DOHH2 (cell line): ENCODE measurements around the gene KCNQ1OT1.
"Not testable (repeated sequence)": the region's sequence is repeated elsewhere in the genome, so short reads cannot be mapped to it uniquely, and the experiment has no call there.

ENCODE experiments used
- H3F3A ChIP-seq: fragments of 200-600 bp; sonication (generic), shearing (Covaris generic); 2 replicates; pipeline ENCODE4 v1.6.0; 2016; ENCODE audit warnings: antibody characterized with exemption, mild to moderate bottlenecking; ENCODE audit not compliant: control insufficient read depth, insufficient read depth
- H3K27ac ChIP-seq: fragments of 200-600 bp; sonication (generic); 2 replicates; pipeline ENCODE4 v1.5.1; 2014; ENCODE audit warnings: low read depth, mild to moderate bottlenecking, low read length, moderate library complexity
- H3K27me3 ChIP-seq: fragments of 200-600 bp; sonication (generic); 2 replicates; pipeline ENCODE4 v1.6.1; 2014; ENCODE audit warnings: mild to moderate bottlenecking, low read length, mixed read lengths; ENCODE audit not compliant: control insufficient read depth
- H3K36me3 ChIP-seq: fragments of 200-600 bp; sonication (generic); 2 replicates; pipeline ENCODE4 v1.6.1; 2014; ENCODE audit warnings: mild to moderate bottlenecking, low read length, moderate library complexity, mixed read lengths; ENCODE audit not compliant: control insufficient read depth
- H3K4me1 ChIP-seq: fragments of 200-600 bp; sonication (generic); 2 replicates; pipeline ENCODE4 v1.6.1; 2014; ENCODE audit warnings: mild to moderate bottlenecking, low read length, mixed read lengths; ENCODE audit not compliant: control insufficient read depth
- H3K4me2 ChIP-seq: fragments of 200-600 bp; sonication (generic); 2 replicates; pipeline ENCODE4 v1.6.0; 2014; ENCODE audit warnings: mild to moderate bottlenecking, low read length, moderate library complexity
- H3K4me3 ChIP-seq: fragments of 200-600 bp; sonication (generic); 2 replicates; pipeline ENCODE4 v1.5.1; 2014; ENCODE audit warnings: mild to moderate bottlenecking, low read length, mixed read lengths
- H3K79me2 ChIP-seq: fragments of 200-600 bp; sonication (generic); 2 replicates; pipeline ENCODE4 v1.6.1; 2014; ENCODE audit warnings: mild to moderate bottlenecking, low read length, mixed read lengths; ENCODE audit not compliant: control insufficient read depth
- H3K9me2 ChIP-seq: fragments of 200-600 bp; sonication (generic); replicated peaks from 2 replicates; pipeline ENCODE4 v1.6.1; 2014; ENCODE audit warnings: mild to moderate bottlenecking, low read length, mixed read lengths; ENCODE audit not compliant: control insufficient read depth
- H3K9me3 ChIP-seq: fragments of 200-600 bp; sonication (generic); 2 replicates; pipeline ENCODE4 v1.6.1; 2014; ENCODE audit warnings: antibody characterized with exemption, low read length, mixed read lengths; ENCODE audit not compliant: control insufficient read depth, insufficient read depth
- H4K20me1 ChIP-seq: fragments of 200-600 bp; sonication (generic); 2 replicates; pipeline ENCODE4 v1.6.0; 2014; ENCODE audit warnings: low read depth, mild to moderate bottlenecking, antibody characterized with exemption, low read length, moderate library complexity; ENCODE audit not compliant: control insufficient read depth, insufficient read depth
- EZH2phosphoT487 ChIP-seq: fragments of 200-600 bp; sonication (generic); IDR thresholded peaks from 2 replicates; pipeline ENCODE4 v1.6.1; 2017; ENCODE audit warnings: borderline replicate concordance, mild to moderate bottlenecking, antibody characterized with exemption, low read length, moderate library complexity, mixed read lengths
- TF ChIP-seq, protein P1 (sequence below): fragments of 200-600 bp; sonication (generic); IDR thresholded peaks from one replicate; pipeline ENCODE4 v1.5.1; 2014; ENCODE audit warnings: antibody characterized with exemption, mild to moderate bottlenecking, low read depth, low read length; ENCODE audit not compliant: poor library complexity, severe bottlenecking

The KCNQ1OT1 gene

DNA sequence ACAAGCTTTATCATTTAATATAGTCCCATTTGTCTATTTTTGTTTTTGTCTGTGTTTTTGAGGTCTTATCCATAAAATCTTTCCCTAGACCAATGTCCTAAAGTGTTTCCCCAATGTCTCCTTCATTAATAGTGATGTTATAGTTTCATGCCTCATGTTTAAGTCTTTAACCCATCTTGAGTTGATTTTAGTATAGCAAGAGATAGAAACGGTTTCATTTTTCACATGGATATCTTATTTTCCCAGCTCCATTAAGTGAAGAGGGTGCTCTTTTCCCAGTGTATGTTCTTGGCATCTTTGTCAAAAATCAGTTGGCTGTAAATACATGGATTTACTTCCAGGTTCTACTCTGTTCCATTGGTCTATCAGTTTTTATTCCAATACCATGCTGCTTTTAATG lies 58.2 kb downstream of the KCNQ1OT1 start:
- no peaks in the 10 kb centered on the region for H3F3A ChIP-seq
- H3K4me3 ChIP-seq: no peak overlapping the region
- no peaks in the 10 kb centered on the region for H4K20me1 ChIP-seq
- no peaks in the 10 kb centered on the region for H3K9me3 ChIP-seq
- no peaks in the 10 kb centered on the region for H3K79me2 ChIP-seq
- H3K4me2 ChIP-seq: no peak overlapping the region
- no peaks in the 10 kb centered on the region for H3K36me3 ChIP-seq
- H3K9me2 ChIP-seq: no peaks in the 10 kb centered on the region
- TF ChIP-seq, protein P1, sequence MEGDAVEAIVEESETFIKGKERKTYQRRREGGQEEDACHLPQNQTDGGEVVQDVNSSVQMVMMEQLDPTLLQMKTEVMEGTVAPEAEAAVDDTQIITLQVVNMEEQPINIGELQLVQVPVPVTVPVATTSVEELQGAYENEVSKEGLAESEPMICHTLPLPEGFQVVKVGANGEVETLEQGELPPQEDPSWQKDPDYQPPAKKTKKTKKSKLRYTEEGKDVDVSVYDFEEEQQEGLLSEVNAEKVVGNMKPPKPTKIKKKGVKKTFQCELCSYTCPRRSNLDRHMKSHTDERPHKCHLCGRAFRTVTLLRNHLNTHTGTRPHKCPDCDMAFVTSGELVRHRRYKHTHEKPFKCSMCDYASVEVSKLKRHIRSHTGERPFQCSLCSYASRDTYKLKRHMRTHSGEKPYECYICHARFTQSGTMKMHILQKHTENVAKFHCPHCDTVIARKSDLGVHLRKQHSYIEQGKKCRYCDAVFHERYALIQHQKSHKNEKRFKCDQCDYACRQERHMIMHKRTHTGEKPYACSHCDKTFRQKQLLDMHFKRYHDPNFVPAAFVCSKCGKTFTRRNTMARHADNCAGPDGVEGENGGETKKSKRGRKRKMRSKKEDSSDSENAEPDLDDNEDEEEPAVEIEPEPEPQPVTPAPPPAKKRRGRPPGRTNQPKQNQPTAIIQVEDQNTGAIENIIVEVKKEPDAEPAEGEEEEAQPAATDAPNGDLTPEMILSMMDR: no peak
- no peak for TF ChIP-seq EZH2phosphoT487
- no peak overlapping the region for H3K27ac ChIP-seq
- no peaks in the 10 kb centered on the region for H3K4me1 ChIP-seq
- H3K27me3 ChIP-seq: 0 out of 2 replicates have a peak, but pooled peaks cover 3% of the 10 kb centered on the region

GRCh38 chr11:2639763-2640162 lies 60.0 kb downstream of the KCNQ1OT1 start:
- H3K4me1 ChIP-seq, H4K20me1 ChIP-seq, H3K9me3 ChIP-seq, H3K36me3 ChIP-seq, H3F3A ChIP-seq, H3K4me3 ChIP-seq, H3K27me3 ChIP-seq, H3K79me2 ChIP-seq, H3K9me2 ChIP-seq, H3K27ac ChIP-seq, H3K4me2 ChIP-seq: not testable (repeated sequence)

DNA sequence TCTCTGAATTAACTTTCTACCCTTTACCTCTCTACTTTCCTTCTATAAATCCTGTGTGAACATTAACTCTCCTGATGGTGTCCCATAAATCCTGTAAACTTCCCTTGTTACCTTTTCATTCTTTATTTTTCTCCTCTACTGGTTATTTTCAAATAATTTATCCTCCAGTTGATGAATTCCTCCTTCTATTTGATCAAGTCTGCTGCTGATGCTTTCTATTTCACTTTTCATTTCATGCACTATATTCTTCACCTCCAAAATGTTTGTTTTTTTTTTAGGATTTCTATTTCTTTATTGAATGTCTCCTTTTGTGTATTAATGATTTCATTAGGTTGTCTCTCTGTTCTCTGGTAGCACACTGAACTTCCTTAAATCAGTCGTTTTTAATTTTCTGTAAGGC lies 68.6 kb downstream of the KCNQ1OT1 start:
- Histone ChIP-seq H3K79me2 (no peaks in the 10 kb centered on the region), H3K27ac (no peak overlapping the region), H3K9me3 (peaks cover 7% of the 10 kb centered on the region; the same call in 1 of the 2 replicates), H3K9me2 (no peaks in the 10 kb centered on the region), H4K20me1 (no peaks in the 10 kb centered on the region), H3K4me1 (no peaks in the 10 kb centered on the region), H3F3A (no peaks in the 10 kb centered on the region), H3K27me3 (0 out of 2 replicates have a peak, but pooled peaks cover under 1% of the 10 kb centered on the region), H3K4me2 (no peak overlapping the region), H3K36me3 (no peaks in the 10 kb centered on the region), H3K4me3 (no peak overlapping the region)
- TF ChIP-seq, protein P1: no peak
- no peak for TF ChIP-seq EZH2phosphoT487

DNA sequence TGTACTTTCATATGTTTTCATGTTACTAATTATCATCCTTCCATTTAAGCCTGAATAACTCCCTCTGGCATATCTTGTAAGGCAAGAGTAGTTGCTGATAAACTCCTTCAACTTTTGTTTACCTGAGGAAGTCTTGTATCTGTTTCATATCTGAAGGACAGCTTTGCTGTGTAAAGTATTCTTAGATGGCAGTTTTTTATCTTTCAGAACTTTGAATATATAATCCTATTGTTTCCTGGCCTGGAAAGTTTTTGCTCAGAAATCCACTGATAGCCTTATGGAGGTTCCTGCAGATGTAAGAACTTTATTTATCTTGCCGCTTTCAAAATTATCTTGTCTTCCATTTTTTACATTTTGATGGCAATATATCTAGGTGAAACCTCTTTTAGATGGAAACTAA lies 69.1 kb downstream of the KCNQ1OT1 start:
- Histone ChIP-seq H3K9me3 (peaks cover 7% of the 10 kb centered on the region; the same call in 1 of the 2 replicates), H4K20me1 (no peaks in the 10 kb centered on the region), H3K27me3 (0 out of 2 replicates have a peak, but pooled peaks cover 2% of the 10 kb centered on the region)

More for the DNA sequence above, 69.1 kb downstream of the KCNQ1OT1 start:
- H3K4me3 ChIP-seq: no peak overlapping the region
- H3K4me1 ChIP-seq: no peaks in the 10 kb centered on the region
- no peaks in the 10 kb centered on the region for H3F3A ChIP-seq
- TF ChIP-seq, protein P1: no peak
- TF ChIP-seq EZH2phosphoT487: no peak
- H3K27ac ChIP-seq: no peak overlapping the region
- no peak overlapping the region for H3K4me2 ChIP-seq
- H3K79me2 ChIP-seq: no peaks in the 10 kb centered on the region
- no peaks in the 10 kb centered on the region for H3K36me3 ChIP-seq
- H3K9me2 ChIP-seq: no peaks in the 10 kb centered on the region
